Fibroblast of gingiva (primary cell): ENCODE data around the gene USP27X.

Experiments used
- DNase-seq: peaks from one replicate; pipeline ENCODE4 v3.0.0-alpha.2; 2011; ENCODE audit warnings: low read depth

The USP27X gene

DNA sequence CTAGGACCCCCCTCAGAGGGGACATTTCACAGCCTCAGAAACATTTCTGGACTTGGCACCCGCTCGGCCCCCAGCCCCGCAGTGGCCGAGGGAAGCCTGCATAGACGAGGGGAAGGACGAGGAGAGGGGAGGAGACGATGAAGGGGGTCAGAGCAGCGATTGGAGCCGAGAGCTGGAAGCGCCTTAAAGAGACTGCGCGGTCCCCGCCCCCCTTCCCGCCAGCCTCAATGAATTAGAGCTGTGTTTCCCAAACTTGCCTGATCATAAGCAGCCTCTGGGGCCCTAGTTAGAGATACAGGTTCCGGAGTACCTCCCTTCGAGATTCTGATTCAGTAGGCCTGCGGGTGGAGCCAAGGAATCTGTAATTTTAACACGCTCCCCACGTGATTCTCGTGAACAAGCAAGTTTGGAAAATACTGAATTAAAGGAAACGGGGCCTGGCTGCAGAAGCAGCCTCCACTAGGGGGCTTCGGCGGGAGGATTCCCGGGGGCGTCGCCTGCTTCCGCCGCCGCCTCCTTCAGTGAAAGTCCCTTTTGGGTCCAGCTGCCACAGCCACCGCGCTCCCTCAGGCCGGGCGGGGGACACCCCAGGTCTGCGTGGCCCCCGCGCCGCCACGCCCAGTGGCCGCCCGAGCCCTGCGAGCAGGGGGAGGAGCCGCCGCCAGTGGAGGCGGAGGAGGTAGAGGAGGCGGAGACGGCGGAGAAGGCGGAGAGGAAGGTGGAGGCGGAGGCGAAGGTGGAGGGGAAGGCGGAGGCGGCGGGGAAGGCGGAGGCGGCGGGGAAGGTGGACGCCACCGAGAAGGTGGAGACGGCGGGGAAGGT, at the start of gene USP27X:
USP27X (plus strand) TSS at position 651 of the 822 bp plus-strand sequence. CDS start 824 bp downstream, outside the sequence.
- DNase-seq: peak; percentile 81

DNA sequence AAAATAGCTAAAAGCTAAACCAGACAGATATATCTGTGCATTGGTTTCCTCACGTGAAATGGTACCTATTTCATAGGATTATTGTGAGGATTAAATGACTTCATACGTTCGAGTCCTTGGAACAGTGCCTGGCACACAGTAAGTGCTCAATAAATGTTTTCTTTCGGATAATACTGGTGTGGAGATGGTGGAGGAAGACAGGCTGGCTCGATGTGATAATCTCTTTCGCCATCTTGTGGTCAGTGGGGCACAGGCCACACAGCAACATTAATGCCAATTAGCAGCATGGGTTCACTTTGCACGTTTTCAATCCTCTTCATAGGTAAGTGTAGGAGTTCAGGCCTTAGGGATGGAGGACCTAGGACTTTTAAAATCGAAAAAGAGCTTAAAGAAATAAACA, 40.9 kb upstream of the USP27X start:
- DNase-seq: peak; percentile 1

DNA sequence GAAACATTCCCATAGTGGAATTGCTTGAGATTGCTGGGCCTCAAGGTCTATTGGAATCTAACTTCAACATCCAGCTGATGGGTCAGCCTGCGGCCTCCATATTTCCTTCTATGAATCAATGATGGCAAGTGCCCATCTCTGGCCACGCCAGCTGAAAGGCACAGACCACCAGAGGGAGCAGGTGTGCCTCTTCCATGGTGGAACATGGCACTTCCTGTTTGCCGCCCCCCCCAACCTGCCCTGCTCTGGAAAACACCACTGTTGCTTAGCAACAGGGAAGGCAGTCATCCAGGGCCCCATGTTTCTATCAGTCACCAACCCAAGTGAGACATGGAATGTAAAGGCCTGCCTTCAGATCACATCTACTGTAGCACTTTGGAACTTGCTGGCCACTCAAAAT, 38.6 kb upstream of the USP27X start:
- peak; percentile 1 for DNase-seq

DNA sequence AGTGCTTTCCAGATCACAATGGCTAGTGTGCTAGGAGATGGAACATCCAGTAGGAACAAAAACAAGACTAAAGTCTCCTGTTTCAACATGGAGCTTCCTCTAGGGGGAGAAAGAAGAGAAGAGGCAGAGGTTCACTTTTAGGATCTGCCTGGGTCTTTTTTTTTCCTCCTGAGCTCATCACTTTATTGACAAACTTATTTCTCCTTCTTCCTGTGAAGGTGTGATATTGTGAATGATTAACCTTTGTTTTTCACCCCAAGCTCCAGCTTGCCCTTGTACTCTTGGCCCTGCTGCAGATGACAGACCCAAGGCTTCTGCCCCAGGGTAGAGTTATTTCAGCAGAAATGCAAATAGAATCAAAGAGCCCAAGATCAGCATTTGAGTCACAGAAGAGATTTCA, 36.7 kb upstream of the USP27X start:
- DNase-seq: no peak

DNA sequence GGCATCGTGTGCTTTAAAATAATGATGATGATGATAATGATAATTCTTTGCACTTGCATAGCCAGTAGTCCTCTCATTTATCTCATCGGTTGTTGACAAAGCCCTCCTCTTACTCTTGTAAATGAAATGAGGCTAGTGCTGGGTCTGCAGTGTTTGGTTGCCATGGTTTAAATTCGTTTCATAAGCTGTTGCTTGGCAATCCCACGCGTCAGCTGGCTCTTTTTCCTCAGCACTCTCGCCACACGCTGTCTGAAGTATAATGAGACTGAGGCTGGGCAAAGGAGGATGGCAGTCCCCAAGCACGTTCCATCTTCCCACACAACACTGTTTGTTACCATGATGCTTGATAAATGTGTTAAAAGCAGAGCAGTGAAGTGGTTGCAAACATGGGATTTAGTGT, 34.7 kb upstream of the USP27X start:
- DNase-seq: no peak

DNA sequence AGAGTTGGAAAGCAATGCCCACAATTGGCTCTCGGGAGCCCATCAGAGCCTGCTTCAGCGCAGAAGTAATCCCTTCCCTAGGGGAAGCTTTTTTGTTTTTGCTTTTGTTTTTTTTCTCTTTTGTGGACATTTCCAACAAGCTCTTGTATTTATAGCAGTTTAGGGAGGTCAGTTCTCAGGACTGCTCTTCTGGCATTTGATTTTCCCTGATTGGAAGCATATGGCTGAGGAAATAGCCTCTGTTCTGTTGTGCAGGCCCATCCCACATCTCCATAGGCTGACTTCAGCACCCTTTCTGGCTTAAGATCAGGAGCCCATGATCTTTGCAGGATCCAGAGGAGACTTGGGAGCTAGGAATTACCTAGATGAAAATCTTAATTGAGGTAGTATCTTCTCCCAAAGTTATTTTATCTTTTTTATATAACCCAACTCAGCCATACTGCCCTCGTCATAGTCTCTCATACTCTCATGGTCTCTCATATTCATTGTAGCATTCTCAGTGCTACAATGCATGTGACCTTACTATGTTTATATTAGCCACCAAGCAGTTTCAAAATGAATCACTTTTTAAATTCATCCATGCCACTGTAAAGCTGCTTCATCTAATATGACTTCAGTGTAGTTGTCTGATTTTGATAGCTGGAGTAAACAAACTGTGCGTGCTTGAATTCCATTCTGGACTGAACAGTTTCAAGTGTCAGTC, 33.4 kb upstream of the USP27X start:
- no peak for DNase-seq

DNA sequence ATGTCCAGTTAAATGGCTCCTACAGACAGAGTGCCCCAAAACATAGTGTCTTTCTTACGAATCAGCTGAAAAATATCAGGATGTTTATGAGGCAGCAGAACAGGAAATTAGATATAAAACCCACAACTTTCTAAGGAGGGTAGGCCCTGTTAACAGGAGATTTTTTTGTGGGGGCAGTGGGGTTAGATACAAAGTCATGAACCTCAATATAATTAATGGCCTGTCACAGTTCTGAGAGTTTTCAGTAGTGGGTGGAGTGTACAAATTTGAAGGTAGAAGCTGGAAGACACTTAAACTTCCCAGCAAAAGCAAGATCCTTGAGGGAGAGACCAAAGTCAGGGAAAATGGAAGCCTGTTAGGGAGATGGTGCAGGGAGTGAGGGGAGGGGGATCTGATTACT, 32.8 kb upstream of the USP27X start:
- DNase-seq: no peak

DNA sequence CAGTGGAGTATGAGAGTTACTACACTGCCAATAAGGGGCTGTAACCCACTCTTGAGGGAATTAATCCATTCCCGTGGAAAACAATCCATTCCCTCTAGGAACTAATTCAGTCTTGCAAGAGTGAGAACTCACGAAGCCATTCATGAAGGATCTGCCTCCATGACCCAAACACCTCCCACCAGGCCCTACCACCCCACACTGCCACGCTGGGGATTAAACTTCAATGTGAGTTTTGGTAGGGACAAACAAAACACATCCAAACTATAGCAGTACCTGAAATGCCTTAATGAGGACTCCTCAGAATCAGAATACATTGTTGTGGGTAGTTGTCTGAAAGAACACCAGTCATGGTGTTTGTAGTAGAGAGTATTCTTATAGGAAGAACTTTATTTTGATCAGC, 31.0 kb upstream of the USP27X start:
- DNase-seq: no peak

DNA sequence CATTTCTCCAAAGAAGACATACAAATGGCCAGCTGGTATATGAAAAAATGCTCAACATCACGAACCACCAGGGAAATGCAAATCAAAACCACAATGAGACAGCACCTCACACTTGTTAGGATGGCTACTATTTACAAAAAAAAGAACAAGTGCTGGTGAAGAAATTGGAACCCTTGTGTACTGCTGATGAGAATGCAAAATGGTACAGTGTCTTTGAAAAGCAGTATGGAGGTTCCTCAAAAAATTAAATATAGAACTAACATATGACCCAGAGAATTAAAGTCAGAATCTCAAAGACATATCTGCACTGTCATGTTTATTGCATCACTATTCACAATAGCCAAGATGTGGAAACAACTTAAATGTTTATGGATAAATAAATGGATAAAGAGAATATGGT, 29.3 kb upstream of the USP27X start:
- DNase-seq: no peak

DNA sequence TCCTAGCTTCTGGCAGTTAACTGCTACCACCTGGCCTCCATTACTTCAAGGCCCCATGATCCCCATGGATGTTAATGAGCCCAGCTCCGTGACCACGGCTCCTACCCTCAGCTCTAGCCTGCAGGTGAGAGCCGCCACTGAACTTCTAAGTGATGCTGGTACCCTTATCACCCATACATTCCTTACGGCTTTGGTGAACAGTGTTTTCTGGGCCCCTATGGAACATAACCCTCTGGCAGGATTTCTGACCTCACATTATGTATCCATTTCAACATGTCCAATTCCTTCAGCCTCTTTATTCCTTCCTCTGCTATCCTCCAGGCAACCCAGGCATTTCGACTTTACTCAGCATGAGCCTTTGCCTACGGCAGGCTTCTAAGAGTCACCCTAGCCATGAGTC, 25.6 kb upstream of the USP27X start:
- no peak for DNase-seq

DNA sequence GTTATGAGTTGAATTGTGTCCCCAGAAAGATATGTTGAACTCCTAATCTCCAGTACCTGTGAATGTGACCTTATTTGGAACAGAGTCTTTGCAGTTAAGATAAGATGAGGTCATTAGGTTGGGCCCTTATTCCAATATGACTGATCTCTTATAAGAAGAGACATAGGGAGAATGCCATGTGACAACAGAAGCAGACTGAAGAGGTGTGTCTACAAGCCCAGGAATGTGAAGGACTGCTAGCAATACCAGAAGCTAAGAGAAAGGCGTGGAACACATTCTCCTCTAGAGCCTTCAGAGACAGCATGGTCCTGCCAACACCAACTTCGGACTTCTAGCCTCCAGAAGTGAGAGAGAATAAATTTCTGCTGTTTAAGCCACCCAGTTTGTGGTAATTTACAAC, 22.5 kb upstream of the USP27X start:
- DNase-seq: no peak

DNA sequence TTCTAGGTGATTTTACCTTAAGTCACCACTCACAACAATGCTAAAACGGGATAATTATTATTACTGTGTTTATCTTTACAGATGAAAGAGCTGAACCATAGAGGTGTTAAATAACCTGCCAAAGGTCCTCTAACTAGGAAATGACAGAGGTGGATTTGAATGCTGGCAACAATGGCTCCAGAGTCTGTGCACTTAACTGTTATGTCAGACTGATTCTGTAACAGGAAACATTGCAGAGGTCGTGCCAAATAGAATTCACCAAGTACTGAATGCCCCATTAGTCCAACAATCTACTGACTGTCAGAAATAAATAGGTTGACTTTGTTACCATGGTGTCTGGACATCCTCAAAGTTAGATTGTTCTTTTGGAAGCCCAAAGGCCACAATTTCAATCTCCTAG, 20.9 kb upstream of the USP27X start:
- no peak for DNase-seq

DNA sequence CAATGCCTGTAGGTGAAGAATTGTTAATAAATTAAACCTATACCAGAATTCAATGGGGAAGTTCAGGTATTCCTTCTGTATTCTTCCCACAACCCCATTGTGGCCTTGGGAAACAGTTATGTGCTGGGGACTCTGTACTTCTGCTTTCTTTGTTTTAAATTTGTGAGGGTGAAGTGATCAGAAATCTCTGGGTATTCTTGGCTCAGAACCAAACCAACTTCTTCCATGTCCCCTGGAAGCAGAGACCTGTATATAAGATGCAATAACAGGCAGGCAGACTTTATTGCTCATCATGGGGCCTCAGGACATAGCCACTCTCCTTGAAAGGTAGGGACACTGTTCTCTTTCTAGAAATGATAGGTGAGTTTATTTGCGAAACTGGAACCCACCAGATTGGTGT, 19.8 kb upstream of the USP27X start:
- no peak for DNase-seq

DNA sequence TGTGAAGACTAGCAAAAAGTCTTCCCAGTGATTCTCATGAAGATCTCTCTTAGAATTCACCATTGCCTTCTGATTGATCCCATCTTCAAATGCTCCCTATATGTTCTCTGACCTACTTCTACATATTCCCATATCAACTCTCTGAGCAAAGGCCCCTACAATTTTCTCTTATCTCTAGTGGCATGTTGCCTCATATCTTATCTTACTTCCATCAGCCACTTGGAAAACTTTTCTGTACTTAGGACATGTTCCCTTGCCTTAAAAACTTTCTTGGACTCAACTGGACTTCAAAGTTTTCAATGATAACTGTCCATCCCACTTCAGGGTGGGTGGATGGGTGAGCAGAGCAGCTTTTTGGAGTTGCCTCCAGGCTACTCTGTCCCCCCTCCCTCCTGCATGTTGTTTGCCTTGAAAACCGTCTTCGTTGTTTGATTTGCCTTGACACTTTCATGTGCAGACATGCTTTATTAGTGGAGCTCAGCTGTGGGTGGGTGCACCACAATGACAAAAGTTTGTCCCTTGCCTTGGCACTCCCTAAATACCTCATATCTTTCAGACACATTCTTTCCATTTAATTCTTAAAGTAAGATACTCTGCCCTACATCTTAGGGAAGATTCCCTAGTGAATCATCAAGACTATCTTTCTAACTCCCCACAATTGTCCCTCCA, 18.3 kb upstream of the USP27X start:
- no peak for DNase-seq

DNA sequence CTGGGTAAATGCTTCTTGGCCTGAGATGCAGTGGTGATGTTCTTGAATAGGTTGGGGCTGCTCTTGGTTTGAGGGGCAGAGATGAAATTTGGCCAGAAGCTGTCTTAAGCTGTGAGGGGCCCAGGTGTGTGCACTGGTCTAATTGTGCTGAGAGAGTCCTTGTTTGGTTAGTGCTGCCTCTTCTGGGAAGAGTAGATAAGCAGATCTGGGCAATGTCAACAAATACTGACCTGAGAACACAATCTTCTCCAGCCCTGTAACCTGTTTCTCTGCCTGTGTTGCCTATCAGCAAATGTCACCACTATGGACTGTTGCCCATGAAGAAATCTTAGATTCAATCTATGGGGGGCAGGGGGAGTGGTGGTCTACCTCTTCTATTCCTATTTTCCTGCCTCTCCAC, 17.2 kb upstream of the USP27X start:
- no peak for DNase-seq

DNA sequence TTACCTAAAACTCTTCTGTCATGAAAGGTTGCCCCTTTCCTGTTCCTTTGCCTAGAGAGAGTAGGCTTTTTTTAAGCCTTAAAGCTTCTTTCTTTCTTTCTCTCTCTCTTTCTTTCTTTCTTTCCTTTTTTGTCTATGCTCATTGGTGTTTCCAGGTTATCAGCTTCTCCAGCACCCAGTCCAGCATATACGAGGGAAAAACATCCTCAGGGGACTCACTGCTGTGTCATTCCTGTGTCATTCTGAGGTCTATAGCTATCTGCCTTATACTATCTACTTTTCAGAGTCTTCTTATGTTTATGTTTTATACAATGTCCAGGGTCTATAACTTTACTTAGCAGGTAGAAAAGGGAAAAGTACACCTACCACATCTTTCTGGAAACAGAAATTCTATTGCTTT, 10.5 kb upstream of the USP27X start:
- no peak for DNase-seq

DNA sequence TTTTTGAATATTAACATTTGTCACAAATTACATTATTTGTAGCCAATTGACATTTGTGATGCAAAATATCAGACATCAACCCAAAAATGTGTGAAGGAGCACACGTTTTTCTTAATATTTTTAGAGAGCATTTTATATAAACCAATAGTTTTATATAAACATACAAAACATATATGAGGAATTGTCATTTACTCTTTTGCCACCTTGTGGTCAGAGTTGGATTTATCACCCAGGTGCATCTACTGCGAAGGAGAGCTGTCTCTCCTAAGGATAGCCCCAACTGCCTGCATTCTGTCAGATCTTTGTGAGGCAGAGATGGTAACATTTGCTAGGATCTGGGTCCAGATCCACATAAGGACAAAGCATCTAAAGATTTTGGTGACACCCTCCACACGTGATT, 2.5 kb upstream of the USP27X start:
- DNase-seq: peak; percentile 1

DNA sequence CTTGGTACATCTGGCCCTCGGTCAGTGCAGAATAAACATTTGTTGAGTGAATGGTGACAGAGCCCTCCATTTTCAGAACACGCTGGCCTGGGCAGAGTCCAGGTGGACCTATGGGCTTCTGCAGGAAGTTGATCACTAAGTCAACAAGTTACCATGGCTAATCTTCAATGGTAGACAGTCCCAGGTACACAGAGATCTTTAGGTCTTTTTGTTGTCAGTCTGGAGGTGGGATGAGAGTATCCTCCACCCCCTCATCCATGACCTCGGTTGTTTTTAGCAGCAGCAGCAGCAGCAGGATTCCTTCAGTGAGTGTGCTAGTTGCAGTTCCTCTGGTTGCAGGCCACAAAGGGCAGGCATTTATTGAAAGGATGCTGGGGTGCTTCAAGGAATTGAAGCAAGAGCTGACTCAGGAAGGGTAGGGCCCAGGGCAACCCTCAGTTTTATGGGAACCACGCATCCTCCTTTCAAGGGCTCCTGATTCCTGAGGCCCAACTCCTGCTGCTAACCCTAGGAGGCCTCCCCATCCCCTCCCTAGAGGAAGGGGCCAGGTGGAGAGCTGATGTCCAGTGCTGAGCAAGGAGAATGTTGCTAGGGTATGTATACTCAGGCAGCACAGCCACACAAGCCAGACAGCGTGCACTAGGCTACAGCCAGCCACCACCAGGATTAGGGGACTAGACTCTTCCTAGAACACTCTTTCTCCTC, 1.7 kb upstream of the USP27X start:
- no peak for DNase-seq

DNA sequence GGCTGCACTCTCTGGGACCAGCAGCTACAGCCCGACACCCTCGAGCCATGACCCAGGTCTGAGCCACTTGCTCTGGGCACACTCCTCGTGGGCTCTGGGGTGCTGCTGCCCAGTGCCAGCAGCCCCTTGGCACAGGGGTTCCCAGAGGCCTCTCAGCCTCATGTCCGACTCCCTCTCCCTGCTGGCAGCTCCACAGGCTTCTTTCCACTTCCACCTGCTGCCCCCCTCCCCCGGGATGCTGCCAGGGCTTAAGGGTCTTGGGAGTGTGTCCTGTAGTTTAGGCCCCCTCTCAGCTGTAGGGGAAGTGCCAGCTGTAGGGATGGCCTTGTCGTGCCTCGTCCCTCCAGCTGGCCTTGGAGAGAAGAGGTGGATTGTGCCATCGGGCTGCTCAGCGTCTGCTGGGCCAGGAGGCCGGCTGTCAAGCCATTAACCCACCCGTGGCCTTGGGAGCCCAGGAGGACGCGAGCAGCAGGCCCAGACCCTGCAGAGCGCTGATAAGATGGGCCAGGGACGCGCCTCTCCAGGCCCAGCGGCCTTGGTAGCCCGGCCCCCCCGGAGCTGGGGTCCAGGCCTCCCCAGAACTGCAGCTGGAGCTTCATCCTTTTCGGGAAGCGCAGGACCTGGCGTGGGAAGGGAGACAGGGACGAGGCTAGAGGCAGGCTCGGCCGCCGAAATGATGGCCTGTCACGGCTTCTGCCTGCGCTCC, 1.0 kb upstream of the USP27X start:
- DNase-seq: no peak

DNA sequence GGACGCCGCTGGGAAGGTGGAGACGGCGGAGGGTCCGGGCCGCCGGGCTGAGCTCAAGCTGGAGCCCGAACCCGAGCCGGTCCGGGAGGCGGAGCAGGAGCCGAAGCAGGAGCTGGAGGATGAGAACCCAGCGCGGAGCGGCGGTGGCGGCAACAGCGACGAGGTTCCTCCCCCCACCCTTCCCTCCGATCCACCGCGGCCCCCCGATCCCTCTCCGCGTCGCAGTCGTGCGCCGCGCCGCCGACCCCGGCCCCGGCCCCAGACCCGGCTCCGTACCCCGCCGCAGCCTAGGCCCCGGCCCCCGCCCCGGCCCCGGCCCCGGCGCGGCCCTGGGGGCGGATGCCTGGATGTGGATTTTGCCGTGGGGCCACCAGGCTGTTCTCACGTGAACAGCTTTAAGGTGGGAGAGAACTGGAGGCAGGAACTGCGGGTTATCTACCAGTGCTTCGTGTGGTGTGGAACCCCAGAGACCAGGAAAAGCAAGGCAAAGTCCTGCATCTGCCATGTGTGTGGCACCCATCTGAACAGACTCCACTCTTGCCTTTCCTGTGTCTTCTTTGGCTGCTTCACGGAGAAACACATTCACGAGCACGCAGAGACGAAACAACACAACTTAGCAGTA, 483 bp downstream of the USP27X start:
- DNase-seq: no peak

DNA sequence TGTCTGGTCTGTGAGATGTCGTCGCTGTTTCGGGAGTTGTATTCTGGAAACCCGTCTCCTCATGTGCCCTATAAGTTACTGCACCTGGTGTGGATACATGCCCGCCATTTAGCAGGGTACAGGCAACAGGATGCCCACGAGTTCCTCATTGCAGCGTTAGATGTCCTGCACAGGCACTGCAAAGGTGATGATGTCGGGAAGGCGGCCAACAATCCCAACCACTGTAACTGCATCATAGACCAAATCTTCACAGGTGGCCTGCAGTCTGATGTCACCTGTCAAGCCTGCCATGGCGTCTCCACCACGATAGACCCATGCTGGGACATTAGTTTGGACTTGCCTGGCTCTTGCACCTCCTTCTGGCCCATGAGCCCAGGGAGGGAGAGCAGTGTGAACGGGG, 1.4 kb downstream of the USP27X start:
- no peak for DNase-seq
